ENCODE results near the gene MARCO. TPM values are rescaled to one million over a fixed set of nuclear protein-coding genes. Genes with fewer than 3 reads are reported as not detected.
A peak's percentile ranks its signal among the peaks of the same experiment; 100 is the strongest.
"Not testable (repeated sequence)": the region's sequence is repeated elsewhere in the genome, so short reads cannot be mapped to it uniquely, and the experiment has no call there.

MARCO gene
- total RNA-seq, 6 experiments from 2014 or later: 5.8 to 129 (median 31.9) TPM

DNA sequence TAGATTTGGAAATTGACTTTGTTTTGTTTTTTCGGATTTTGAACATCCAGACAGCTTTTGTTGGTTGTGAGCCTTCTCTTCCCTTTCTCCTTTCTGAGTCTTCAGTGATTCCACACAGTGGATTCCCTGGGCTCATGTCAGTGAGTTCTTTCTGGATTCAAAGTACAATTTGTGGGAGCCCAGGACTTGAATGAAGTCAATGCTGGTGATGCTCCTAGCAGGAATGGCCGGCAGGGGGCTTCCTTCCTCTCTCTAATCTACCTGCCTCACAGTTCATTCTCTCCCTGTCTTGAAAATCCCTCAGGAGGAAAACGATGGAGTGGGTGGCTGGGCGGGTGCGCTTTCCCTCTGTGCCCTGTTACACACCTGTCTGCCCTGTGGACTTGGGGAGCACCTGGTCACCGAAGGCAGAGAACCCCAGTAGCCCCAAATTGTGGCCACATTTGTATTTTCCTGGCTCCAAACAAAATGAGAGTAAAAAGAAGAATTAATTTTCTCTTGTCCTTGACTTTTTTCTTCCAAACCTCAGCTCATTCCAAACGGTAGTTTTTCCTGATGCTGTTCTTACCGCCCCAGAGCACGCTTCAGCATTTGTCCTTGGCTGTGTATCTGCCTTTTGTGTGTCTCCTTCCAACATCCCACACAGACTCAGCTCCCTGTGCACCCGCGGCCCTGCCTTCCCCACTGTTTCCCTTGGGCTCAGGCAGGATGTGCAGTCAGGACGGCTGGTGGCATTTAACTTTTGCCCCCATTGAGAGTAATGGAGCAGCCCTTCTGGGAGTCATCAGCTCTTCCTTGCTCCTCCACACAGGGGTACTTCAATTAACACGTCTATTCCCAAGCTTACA, 86.6 kb downstream of the MARCO start:
- Histone ChIP-seq H3K9me3 (no peaks in the 10 kb centered on the region), H3K4me1 (no peaks in the 10 kb centered on the region), H3K27ac (no peak overlapping the region), H3K36me3 (no peaks in the 10 kb centered on the region), H3K27me3 (no peaks in the 10 kb centered on the region), H3K4me3 (no peak overlapping the region)
- WGBS (ENCODE audit: insufficient coverage, low coverage, low lambda C conversion rate, missing lambda C conversion rate): 48% methylated on average over 9 of the region's 13 CpGs
- intact Hi-C loops (cut with DNase I): no loop called here
- TF ChIP-seq, protein P1, sequence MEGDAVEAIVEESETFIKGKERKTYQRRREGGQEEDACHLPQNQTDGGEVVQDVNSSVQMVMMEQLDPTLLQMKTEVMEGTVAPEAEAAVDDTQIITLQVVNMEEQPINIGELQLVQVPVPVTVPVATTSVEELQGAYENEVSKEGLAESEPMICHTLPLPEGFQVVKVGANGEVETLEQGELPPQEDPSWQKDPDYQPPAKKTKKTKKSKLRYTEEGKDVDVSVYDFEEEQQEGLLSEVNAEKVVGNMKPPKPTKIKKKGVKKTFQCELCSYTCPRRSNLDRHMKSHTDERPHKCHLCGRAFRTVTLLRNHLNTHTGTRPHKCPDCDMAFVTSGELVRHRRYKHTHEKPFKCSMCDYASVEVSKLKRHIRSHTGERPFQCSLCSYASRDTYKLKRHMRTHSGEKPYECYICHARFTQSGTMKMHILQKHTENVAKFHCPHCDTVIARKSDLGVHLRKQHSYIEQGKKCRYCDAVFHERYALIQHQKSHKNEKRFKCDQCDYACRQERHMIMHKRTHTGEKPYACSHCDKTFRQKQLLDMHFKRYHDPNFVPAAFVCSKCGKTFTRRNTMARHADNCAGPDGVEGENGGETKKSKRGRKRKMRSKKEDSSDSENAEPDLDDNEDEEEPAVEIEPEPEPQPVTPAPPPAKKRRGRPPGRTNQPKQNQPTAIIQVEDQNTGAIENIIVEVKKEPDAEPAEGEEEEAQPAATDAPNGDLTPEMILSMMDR (IDR thresholded peaks at IDR 0.05): peak; percentile 30 to 36 (median 34)
- TF ChIP-seq POLR2A (IDR thresholded peaks at IDR 0.05): no peak
- no peak for DNase-seq
- peak in 3 of 4 donors; percentile 55 to 72 (median 60) for ATAC-seq

DNA sequence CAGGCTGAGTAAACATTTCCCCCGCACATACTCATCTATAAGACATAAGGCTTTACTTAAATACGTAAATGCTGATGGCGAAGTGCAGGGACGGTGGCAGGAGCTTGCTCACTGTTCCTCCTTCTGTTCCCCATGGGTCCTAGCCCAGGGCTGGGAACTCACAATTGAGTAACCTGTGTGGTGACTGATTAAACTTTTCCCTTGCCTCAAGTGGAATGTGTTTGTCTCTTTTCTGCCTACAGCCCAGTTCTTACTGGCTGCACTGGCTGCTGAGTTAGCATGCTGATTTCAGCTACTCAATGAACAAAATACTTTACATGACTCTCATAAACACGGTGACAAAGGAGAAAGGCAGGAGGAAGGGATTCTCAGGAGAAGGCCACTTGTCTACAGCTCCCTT, 87.3 kb downstream of the MARCO start:
- Histone ChIP-seq H3K36me3 (no peaks in the 10 kb centered on the region), H3K27me3 (no peaks in the 10 kb centered on the region), H3K9me3 (no peaks in the 10 kb centered on the region), H3K27ac (no peak overlapping the region), H3K4me1 (no peaks in the 10 kb centered on the region), H3K4me3 (no peak overlapping the region)
- ATAC-seq (no peak), DNase-seq (no peak)
- intact Hi-C loops (cut with DNase I): no loop called here
- TF ChIP-seq POLR2A (IDR thresholded peaks at IDR 0.05): no peak
- TF ChIP-seq, protein P1 (IDR thresholded peaks at IDR 0.05): no peak
- WGBS (ENCODE audit: insufficient coverage, low coverage, low lambda C conversion rate, missing lambda C conversion rate): 51% methylated on average over 5 of the region's 5 CpGs

DNA sequence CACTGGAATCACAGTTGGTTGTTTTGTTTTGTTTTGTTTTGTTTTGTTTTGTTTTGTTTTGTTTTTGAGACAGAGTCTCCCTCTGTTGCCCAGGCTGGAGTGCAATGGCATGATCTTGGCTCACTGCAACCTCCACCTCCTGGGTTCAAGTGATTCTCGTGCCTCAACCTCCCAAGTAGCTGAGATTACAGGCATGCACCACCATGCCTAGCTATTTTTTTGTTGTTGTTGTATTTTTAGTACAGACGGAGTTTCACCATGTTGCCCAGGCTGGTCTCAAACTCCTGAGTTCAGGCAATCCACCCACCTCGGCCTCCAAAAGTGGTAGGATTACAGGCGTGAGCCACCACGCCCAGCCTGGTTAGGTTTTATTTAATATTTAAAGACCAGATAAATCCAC, 95.9 kb downstream of the MARCO start:
- intact Hi-C loops (cut with DNase I); H3K9me3 ChIP-seq; H3K4me3 ChIP-seq: not testable (repeated sequence)

DNA sequence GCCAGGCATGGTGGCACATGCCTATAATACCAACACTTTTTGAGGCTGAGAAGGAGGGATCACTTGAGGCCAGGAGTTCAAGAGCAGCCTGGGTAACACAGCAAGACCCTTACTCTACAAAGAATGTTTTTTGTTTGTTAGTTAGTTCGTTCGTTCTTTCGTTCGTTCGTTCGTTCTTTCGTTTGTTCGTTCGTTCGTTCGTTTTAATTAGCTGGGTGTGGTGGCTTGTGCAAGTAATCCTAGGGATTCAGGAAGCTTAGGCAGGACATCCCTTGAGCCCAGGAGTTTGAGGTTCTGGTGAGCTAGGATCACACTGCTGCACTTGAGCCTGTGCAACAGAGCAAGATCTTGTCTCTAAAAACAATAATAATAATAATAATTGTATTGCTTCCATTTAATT, 98.7 kb downstream of the MARCO start:
- WGBS (ENCODE audit: insufficient coverage, low coverage, low lambda C conversion rate, missing lambda C conversion rate): 84% methylated on average over 11 of the region's 11 CpGs
- H3K27me3 ChIP-seq: no peaks in the 10 kb centered on the region
- H3K4me1 ChIP-seq: no peaks in the 10 kb centered on the region
- H3K27ac ChIP-seq: no peak overlapping the region
- intact Hi-C loops (cut with DNase I): no loop called here
- ATAC-seq: no peak
- H3K9me3 ChIP-seq: peaks cover 0 to 4% (median 0%) of the 10 kb centered on the region in 4 donors
- H3K4me3 ChIP-seq: no peak overlapping the region
- TF ChIP-seq, protein P1 (IDR thresholded peaks at IDR 0.05): no peak
- TF ChIP-seq POLR2A (IDR thresholded peaks at IDR 0.05): no peak
- H3K36me3 ChIP-seq: no peaks in the 10 kb centered on the region
- DNase-seq: no peak

More for the DNA sequence above, 95.9 kb downstream of the MARCO start:
- H3K4me1 ChIP-seq, H3K27me3 ChIP-seq, H3K36me3 ChIP-seq, ATAC-seq, DNase-seq, H3K27ac ChIP-seq: not testable (repeated sequence)
- WGBS (ENCODE audit: insufficient coverage, low coverage, low lambda C conversion rate, missing lambda C conversion rate): 52% methylated on average over 5 of the region's 5 CpGs

Other genes with a start within 250 kb of the MARCO start
- gene EN1, start 94.5 kb upstream of the MARCO start, total RNA-seq: not detected
- gene C1QL2, start 216.6 kb downstream of the MARCO start, total RNA-seq: not detected

Data from right lobe of liver (tissue), 6 donors.